NCI-H2196 (cell line): ENCODE results near the gene PDE2A.
A peak's percentile ranks its signal among the peaks of the same experiment; 100 is the strongest.

Experiments used
- DNase-seq: peaks from one replicate; lab custom pipeline; 2025; ENCODE audit not compliant: unreplicated experiment; lab: John Stamatoyannopoulos, UW

Gene PDE2A

DNA sequence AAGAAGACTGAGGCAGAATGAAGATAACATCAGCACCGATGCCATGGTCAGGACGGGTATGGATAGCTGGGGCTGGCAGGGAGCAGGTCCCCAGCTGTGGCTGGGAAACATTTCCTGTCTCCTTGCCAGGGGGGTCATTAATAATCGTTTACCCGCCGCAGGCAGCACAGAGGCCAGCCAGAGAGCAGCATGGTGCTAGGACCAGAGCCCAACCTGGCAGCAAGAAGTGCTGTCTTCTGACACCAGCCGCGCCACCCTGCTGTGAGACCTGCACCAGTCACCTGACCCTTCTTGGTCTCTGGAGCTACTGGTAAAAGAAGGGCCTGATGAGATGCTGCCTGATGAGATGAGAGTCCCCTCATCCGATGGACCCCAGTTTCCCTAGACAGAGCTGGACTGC, 36.3 kb downstream of the PDE2A start:
- DNase-seq: peak; percentile 8

DNA sequence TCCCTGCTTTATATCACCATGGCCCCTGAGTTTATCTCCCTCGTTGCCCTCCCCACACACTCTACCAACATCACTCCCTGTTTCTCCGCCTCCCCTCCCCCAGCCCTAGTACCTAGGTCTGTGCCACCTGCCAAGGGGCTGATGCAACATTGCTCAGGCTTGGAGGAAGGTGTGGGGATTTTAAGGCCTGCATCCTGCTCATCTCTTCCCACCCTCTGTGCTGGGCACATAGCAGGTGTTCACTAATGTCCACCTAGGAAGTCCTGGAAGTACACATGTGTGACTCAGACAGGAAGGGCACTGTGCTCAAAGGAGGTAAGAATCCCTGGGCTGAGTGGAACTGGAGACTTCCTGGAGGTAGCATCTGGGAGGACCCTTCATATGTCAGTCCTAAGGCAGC, 37.0 kb downstream of the PDE2A start:
- DNase-seq: no peak

DNA sequence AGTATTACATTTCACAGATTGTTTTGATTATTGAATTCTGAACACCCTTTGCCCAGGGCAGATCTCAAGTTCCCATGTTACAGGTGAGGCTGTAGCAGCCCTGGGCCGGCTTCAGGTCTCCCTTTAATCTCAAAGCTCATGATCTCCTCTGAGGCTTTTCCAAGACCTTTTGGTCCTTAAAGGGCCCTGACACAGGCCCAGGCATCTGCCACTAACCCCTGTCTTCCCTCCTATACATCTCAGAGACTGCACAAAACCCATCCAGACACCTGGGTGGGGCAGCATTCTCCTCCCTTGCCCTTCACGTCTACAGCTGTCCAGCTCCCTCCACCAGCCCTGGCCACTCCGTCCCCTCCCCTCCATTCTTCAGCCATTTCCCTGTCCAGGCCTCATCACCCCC, 37.8 kb downstream of the PDE2A start:
- DNase-seq: no peak

DNA sequence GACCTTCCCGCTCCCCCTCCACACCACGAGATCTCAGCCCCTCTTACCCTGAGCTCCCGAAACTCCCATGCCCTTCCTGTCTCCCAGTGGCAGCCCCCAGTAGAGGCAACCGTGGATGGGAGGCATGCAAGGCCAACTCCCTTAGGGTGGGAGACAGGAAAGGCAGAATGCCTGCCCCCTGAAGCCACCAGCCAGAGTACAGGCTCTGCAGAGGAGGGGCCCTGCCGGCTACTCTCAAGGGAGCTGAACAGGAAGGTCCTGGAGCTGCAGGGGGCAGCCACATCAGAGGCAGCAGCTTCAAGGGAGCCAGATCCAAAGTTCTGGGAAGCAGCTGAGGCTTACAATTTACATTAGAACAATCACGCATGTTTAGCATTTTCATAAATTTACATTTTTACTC, 38.3 kb downstream of the PDE2A start:
- DNase-seq: no peak

DNA sequence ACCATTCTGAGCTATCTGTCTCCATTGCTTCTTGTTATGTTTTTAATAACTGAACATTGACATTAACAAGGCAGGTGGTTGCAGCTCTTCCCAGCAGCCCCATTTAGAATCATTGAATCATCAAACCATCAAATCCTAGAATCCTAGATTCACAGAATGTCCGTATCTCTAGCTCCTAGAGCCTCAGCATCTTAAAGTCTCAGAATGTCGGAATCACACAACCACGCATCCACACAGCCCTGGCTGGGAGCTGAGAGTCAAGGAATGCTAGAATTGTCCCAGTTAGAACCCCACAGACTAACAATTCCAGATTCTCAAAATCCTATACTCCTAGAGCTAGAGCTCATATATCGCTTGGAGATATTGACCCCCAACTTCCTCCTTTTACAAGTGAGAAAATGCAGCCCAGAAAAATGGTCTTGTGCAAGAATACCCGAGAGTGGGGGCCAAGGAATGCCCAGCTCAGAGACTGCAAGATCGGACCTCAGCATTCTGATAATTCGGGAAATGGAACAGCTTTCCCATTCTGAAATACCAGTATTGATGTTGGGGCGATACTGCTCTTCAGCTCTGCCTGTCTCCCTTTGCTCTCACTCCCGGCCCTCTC, 38.8 kb downstream of the PDE2A start:
- DNase-seq: no peak

GRCh38 chr11:72634472-72635095, 39.6 kb downstream of the PDE2A start:
- no peak for DNase-seq

GRCh38 chr11:72634016-72634415, 40.2 kb downstream of the PDE2A start:
- DNase-seq: no peak

DNA sequence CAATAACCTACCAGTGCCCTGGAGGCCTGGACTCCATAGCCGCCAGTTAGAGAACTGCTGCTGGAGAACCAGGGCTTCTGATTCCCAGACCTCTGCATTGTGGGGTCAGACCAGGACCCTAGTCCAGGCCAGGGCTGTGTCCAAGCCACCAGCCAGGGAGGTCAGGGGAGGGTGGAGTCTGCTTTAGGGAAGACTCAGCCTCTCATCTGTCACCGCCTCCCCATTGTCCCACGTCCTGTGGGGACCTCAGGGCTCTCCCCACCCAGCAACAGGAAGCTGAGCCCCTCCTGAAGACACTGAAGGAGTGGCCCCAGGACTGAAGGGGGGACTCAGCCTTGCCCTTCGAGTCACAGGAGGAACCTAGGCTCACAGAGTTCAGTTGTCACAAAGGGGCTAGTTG, 41.2 kb downstream of the PDE2A start:
- no peak for DNase-seq

DNA sequence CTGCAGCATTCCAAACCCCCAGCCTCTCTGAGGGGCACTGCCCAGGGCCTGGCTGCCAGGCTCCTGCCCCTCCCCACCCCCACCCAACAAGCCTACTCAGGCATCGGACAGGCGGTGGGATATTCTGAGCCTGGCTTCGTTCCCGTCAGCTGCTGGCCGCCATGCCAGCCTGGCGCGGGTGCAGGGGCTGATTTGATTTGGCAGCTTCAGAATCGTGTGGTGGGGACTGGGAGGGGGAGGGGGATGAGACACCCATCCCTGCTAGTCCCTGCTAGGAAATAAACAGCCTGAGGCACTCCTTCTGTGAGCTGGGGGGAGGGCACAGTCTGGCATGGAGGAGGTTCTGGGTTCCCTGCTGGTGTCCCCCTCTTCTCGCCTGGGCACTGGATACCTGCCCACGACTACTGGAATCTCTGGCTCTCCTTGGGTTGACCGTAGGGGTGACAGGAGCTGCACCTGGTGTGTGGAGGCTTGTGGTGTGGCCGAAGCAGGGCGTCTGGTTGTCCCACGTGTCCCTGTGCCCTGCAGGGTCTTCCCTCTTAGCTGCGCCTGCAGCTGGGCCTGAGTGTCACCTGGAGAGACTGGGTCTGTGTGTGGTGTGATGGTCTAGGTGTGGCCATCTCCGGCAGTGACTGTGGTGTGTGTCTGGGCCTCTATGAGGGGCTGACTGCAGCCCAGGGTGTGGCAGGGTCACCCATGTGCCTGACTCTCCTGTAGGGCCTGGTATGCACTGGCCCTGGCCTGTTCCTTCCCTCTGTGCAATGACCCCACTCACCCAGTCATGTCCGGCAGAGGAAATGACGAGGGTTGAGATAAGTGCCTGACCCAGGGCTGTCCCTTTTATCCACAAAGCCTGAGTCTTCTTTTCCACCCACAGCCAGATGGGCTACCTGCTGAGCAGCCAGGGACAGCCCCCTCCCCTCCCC, 42.2 kb downstream of the PDE2A start:
- DNase-seq: no peak

- no peak for DNase-seq
Measured at GRCh38 chr11:72630104-72630852, 43.9 kb downstream of the PDE2A start.

- no peak for DNase-seq
Measured at GRCh38 chr11:72629266-72629665, 45.0 kb downstream of the PDE2A start.

GRCh38 chr11:72627594-72628281, 46.5 kb downstream of the PDE2A start:
- DNase-seq: no peak

GRCh38 chr11:72626414-72626936, 47.7 kb downstream of the PDE2A start:
- DNase-seq: no peak

DNA sequence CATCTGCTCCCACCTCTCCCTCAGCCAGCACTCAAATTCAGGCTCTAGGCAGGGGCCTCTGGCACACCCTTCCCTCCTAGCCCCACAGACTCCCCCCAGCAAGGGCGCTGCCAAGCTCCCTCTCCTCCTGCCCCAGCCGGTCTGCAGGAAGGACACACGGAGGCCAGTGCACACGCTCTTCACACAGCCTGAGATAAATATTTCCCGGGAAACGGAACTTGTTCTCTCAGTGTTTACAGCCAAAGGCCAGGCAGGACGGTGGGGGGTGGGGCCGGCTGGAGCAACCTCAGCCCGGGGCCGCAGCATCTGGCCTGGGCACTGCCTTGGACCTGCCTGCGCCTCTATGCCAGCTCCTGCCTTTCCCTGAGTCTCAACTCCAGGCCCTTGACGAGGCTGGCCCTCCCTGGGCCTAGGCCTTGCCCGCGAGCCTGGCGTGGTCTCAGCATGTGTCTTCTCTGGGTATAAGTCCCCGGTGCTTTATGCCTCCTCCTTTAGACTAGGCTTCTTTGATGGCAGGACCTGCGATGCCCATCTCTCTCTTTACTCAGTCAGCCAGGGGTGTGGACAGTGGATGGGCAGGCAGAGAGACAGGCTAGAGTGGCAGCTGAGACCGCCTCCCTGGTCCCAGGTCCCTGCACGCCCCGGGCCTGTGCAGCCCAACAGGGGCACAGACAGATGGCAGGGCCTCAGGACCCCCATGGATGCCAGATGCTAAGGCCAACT, 48.4 kb downstream of the PDE2A start:
- DNase-seq: no peak

DNA sequence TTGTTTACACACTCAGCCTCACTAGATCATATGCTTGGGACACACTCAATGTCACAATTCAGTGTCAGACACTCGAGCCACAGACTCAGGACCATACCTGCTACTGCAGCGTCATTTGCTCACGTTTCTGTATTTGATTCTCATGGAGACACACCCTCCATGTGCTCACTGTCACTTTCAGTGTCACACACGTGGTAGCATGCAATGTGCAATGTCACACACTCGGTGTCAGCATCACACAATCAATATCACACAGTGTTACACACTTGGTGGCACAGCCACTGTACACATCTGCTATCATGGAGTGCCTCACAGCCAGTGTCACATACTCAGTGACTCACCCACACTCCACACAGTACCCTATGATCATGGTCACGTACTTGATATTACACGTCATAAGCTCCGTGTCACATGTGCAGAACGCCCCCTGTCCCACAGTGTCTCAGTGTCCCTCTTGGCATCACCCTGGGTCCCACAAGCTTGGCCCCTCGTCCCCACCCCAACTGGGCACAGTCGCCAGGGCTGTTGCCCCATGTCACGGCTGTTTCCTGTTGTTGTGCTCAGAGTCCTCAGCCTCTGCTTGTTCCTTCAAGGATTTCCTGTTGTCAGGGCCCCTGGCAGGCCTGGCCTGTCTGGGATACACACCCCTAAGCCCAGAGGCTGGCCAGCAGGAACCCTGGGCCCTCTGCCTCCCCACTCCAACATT, 49.6 kb downstream of the PDE2A start:
- DNase-seq: no peak

- no peak for DNase-seq
Measured at GRCh38 chr11:72623052-72623451, 51.2 kb downstream of the PDE2A start.

DNA sequence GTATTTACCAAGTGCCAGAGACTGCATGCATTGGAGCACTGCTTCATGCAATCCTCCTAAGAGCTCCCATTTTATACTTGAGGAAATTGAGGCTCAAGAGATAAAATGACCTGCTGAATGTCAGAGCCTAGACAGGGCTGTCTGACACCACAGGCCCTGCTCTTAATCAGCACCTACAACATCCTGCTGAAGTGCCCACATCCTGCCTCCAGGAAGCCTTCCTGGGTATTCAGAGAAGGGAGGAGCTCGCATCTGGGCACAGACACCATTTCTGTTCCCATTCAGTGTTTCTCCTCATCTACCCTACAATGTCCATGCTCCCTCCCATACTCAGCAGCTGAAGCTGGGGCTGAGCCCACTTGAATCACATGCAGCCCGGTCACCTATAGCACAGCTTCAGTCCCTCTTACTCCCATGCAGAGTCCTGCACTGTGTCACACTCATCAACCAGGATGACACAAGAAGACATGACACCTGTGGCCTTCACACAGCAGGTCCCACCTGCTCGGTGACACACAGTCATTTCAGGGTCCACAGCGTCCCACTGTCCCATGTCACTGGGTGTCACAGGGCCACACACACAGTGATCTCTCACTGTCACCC, 53.1 kb downstream of the PDE2A start:
- no peak for DNase-seq

GRCh38 chr11:72618803-72619202, 55.4 kb downstream of the PDE2A start:
- no peak for DNase-seq
